Smooth muscle cell (in vitro differentiated cells): ENCODE results near the gene TBX10. TPM values are rescaled to one million over a fixed set of nuclear protein-coding genes. Genes with fewer than 3 reads are reported as not detected.

Experiments
- DNase-seq: peaks from one replicate; lab custom pipeline; 2025; ENCODE audit not compliant: unreplicated experiment; lab: John Stamatoyannopoulos, UW
- H2AFZ ChIP-seq: fragments of 200-600 bp; sonication (generic); 2 replicates; pipeline ENCODE4 v1.6.0; 2016; ENCODE audit warnings: antibody characterized with exemption, low read depth, mild to moderate bottlenecking
- H3F3A ChIP-seq: fragments of 200-600 bp; sonication (generic); 2 replicates; pipeline ENCODE4 v1.6.0; 2017; ENCODE audit warnings: antibody characterized with exemption, low read depth
- H3K27ac ChIP-seq: fragments of 200-600 bp; sonication (generic); 2 replicates; pipeline ENCODE4 v1.5.1; 2016; ENCODE audit warnings: low read depth, mild to moderate bottlenecking
- H3K27me3 ChIP-seq: fragments of 200-600 bp; sonication (generic); 2 replicates; pipeline ENCODE4 v1.6.1; 2016; ENCODE audit warnings: low read depth, mild to moderate bottlenecking
- H3K36me3 ChIP-seq: fragments of 200-600 bp; sonication (generic); 2 replicates; pipeline ENCODE4 v1.5.1; 2016; ENCODE audit warnings: low read depth
- H3K4me1 ChIP-seq: fragments of 200-600 bp; sonication (generic); 2 replicates; pipeline ENCODE4 v1.5.1; 2016; ENCODE audit warnings: low read depth
- H3K4me2 ChIP-seq: fragments of 200-600 bp; sonication (generic); 2 replicates; pipeline ENCODE4 v1.6.0; 2016; ENCODE audit warnings: mild to moderate bottlenecking
- H3K4me3 ChIP-seq: fragments of 200-600 bp; sonication (generic); 2 replicates; pipeline ENCODE4 v1.5.1; 2016; ENCODE audit warnings: mild to moderate bottlenecking
- H3K79me2 ChIP-seq: fragments of 200-600 bp; sonication (generic); 2 replicates; pipeline ENCODE4 v1.6.0; 2016; ENCODE audit warnings: low read depth, mild to moderate bottlenecking
- H3K9ac ChIP-seq: fragments of 200-600 bp; sonication (generic); 2 replicates; pipeline ENCODE4 v1.6.0; 2016; ENCODE audit warnings: low read depth
- H3K9me3 ChIP-seq: fragments of 200-600 bp; sonication (generic); replicated peaks from 2 replicates; pipeline ENCODE4 v1.5.1; 2016; ENCODE audit warnings: low read depth
- H4K20me1 ChIP-seq: fragments of 200-600 bp; sonication (generic); 2 replicates; pipeline ENCODE4 v1.6.0; 2016; ENCODE audit warnings: low read depth
- WGBS: methylation state at CpG from one replicate; pipeline ENCODE4 v1.1.7; 2016; ENCODE audit warnings: low lambda C conversion rate; 5-methylcytosine and 5-hydroxymethylcytosine counted together
- polyA plus RNA-seq: library from polyadenylated mRNA; unstranded; fragments of >200 nt; fragmentation: Nextera tagmentation; extraction: Ambion mirVana; gene quantifications from 2 replicates; pipeline ENCODE4 v1.2.1, GENCODE V29; 2016
- total RNA-seq: library from RNA; depleted of rRNA; stranded (reverse); fragments of >200 nt; gene quantifications from 2 replicates; pipeline ENCODE4 v1.2.3, GENCODE V29; 2014
- TF ChIP-seq, protein P1 (sequence below): fragments of 200-600 bp; sonication (generic); IDR thresholded peaks from 2 replicates; pipeline ENCODE4 v1.5.1; 2017; ENCODE audit warnings: borderline replicate concordance, mild to moderate bottlenecking, antibody characterized with exemption; ENCODE audit not compliant: insufficient read depth, poor library complexity, severe bottlenecking

The TBX10 gene
- total and polyA plus RNA-seq, 2 experiments from 2014 or later = not detected

DNA sequence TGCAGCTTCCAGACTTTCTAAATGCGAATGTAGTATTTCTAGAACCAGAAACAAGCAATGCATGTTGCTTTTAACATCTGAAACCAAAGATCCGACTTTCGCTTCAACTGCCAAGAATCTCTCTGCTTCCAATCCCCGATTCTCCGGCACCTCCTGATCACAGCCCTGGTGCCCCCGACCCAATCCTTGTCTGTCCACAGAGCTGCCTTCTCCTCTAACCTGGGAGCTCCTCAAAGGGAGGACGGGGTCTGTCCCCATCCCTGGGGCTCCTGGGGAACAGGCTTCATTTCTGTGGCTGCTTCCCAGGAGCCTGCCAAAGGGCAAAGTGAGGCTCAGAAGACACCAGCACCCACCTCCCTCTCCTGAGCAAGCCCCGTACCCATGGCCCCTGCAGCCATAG is 34.3 kb upstream of the TBX10 start:
- Histone ChIP-seq H3K4me1 (no peaks in the 10 kb centered on the region), H3K9ac (no peak overlapping the region), H3K27me3 (no peaks in the 10 kb centered on the region), H3K79me2 (no peaks in the 10 kb centered on the region), H3K4me2 (no peak overlapping the region), H4K20me1 (no peaks in the 10 kb centered on the region), H3K9me3 (no peaks in the 10 kb centered on the region), H3F3A (no peaks in the 10 kb centered on the region), H2AFZ (no peak overlapping the region), H3K27ac (no peak overlapping the region), H3K36me3 (no peaks in the 10 kb centered on the region), H3K4me3 (no peak overlapping the region)
- DNase-seq = no peak
- 77% methylated on average over 8 of the region's 8 CpGs for WGBS
- TF ChIP-seq, protein P1, sequence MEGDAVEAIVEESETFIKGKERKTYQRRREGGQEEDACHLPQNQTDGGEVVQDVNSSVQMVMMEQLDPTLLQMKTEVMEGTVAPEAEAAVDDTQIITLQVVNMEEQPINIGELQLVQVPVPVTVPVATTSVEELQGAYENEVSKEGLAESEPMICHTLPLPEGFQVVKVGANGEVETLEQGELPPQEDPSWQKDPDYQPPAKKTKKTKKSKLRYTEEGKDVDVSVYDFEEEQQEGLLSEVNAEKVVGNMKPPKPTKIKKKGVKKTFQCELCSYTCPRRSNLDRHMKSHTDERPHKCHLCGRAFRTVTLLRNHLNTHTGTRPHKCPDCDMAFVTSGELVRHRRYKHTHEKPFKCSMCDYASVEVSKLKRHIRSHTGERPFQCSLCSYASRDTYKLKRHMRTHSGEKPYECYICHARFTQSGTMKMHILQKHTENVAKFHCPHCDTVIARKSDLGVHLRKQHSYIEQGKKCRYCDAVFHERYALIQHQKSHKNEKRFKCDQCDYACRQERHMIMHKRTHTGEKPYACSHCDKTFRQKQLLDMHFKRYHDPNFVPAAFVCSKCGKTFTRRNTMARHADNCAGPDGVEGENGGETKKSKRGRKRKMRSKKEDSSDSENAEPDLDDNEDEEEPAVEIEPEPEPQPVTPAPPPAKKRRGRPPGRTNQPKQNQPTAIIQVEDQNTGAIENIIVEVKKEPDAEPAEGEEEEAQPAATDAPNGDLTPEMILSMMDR = no peak

GRCh38 chr11:67673358-67673757 is 33.8 kb upstream of the TBX10 start:
- H3K27ac ChIP-seq = no peak overlapping the region
- TF ChIP-seq, protein P1 = no peak
- no peaks in the 10 kb centered on the region for H3K4me1 ChIP-seq
- H4K20me1 ChIP-seq = no peaks in the 10 kb centered on the region
- no peaks in the 10 kb centered on the region for H3F3A ChIP-seq
- no peaks in the 10 kb centered on the region for H3K9me3 ChIP-seq
- no peaks in the 10 kb centered on the region for H3K36me3 ChIP-seq
- no peaks in the 10 kb centered on the region for H3K27me3 ChIP-seq
- no peaks in the 10 kb centered on the region for H3K79me2 ChIP-seq
- 88% methylated on average over 7 of the region's 7 CpGs for WGBS
- no peak for DNase-seq
- H2AFZ ChIP-seq = no peak overlapping the region
- H3K4me3 ChIP-seq = no peak overlapping the region
- H3K4me2 ChIP-seq = no peak overlapping the region
- H3K9ac ChIP-seq = no peak overlapping the region

DNA sequence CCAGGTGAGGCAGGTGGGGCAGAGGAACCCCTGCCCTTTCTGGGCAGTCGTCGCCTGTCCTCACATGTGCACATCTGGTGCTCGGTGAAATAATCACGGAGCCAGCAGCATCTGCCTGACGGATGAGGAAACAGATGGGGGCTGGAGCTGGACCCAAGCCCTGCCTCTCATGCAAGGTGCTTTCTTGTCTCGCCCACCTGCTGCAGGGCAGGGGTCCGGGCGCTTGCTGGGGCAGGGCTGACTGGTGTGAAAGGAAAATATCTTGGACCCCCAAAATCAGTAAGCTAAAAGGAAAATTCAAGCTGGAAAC is 31.6 kb upstream of the TBX10 start:
- DNase-seq = no peak
- H3K4me3 ChIP-seq = no peak overlapping the region
- no peaks in the 10 kb centered on the region for H3K79me2 ChIP-seq
- H3K4me1 ChIP-seq = no peaks in the 10 kb centered on the region
- H3K36me3 ChIP-seq = no peaks in the 10 kb centered on the region
- no peaks in the 10 kb centered on the region for H3K27me3 ChIP-seq
- no peaks in the 10 kb centered on the region for H3F3A ChIP-seq
- no peak overlapping the region for H2AFZ ChIP-seq
- TF ChIP-seq, protein P1 = no peak
- H3K9me3 ChIP-seq = no peaks in the 10 kb centered on the region
- H3K4me2 ChIP-seq = no peak overlapping the region
- H3K27ac ChIP-seq = no peak overlapping the region
- H3K9ac ChIP-seq = no peak overlapping the region
- WGBS = 97% methylated on average over 8 of the region's 8 CpGs
- no peaks in the 10 kb centered on the region for H4K20me1 ChIP-seq

GRCh38 chr11:67670316-67671210 is 31.0 kb upstream of the TBX10 start:
- Histone ChIP-seq H3K27ac (no peak overlapping the region), H3K9ac (no peak overlapping the region), H4K20me1 (no peaks in the 10 kb centered on the region), H3K36me3 (no peaks in the 10 kb centered on the region), H3K27me3 (no peaks in the 10 kb centered on the region), H3K4me1 (no peaks in the 10 kb centered on the region), H2AFZ (no peak overlapping the region), H3K9me3 (no peaks in the 10 kb centered on the region), H3K4me2 (no peak overlapping the region), H3K79me2 (no peaks in the 10 kb centered on the region), H3K4me3 (no peak overlapping the region), H3F3A (no peaks in the 10 kb centered on the region)
- WGBS = 91% methylated on average over 21 of the region's 23 CpGs
- TF ChIP-seq, protein P1 = no peak
- no peak for DNase-seq
